SHP77 treated with DMSO at 0.1 percent for 48 hours (cell line): Measurements from ENCODE around the gene CDH24.
A peak's percentile ranks its signal among the peaks of the same experiment; 100 is the strongest.
"Not testable (repeated sequence)": the region's sequence is repeated elsewhere in the genome, so short reads cannot be mapped to it uniquely, and the experiment has no call there.

Experiments used
- DNase-seq: peaks from one replicate; lab custom pipeline; 2025; lab: John Stamatoyannopoulos, UW

Gene CDH24

GRCh38 chr14:23018107-23018506, 39.2 kb downstream of the CDH24 start:
- no peak for DNase-seq

DNA sequence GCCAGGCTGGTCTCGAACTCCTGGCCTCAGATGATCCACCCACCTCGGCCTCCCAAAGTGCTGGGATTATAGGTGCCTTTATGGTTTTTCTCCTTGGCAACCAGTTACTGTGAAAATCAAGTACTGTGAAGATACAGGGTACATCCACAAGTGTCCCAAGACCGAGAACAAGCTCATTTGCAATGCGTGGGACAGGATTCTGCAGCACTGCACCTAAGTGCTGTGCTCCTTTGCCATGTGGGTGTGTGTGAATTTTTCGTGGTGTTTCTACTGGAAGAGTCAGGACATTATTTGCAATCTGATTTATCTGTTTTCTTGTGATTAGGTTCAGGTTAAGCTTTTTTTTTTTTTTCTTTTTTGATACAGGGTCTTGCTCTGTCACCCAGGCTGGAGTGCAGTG, 40.2 kb downstream of the CDH24 start:
- DNase-seq: no peak

- no peak for DNase-seq
Measured at GRCh38 chr14:23015618-23016017, 41.7 kb downstream of the CDH24 start.

DNA sequence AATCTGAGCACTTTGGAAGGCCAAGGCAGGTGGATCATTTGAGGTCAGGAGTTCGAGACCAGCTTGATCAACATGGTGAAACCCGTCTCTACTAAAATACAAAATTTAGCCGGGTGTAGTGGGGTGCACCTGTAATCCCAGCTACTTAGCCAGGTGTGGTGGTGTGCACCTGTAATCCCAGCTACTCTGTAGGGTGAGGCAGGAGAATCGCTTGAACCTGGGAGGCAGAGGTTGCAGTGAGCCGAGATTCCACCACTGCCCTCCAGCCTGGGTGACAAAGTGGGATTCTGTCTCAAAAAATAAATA, 43.6 kb downstream of the CDH24 start:
- DNase-seq: not testable (repeated sequence)

DNA sequence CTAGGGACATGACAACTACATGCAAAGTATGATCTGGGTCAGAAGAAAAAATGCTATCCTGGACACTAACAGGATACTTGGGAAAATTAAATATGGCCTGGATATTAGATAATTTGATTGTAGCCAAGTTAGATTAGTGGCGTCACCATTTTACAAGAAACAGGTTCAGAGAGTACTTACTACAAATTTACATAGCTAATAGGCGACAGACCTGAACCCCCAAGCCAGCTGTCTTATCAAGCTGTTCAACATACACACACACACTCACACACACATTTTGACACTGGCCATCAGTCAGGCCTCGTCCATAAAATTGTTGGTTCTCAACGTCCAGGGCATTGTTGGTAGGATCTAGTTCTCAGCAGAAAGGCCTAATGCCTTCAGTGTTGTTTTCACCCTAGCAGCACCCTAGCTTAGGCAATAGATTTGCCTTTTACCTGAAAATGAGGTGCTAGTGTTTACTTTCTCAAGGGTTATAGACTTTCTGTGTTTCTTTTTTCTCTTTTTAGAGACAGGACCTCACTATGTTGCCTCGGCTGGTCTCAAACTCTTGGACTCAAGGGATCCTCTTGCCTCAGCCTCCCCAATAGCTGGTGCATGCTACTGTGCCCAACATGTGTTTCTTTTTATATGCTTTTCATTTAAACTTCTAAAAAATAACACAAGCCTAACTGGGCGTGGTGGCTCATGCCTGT, 44.1 kb downstream of the CDH24 start:
- DNase-seq: no peak

GRCh38 chr14:23009939-23010726, 47.2 kb downstream of the CDH24 start, which contains the start of gene C14orf93:
Gene C14orf93 (minus strand): TSS chr14:23010143. CDS start chr14:22999023, 11,120 bp downstream.
- peak; percentile 45 for DNase-seq

DNA sequence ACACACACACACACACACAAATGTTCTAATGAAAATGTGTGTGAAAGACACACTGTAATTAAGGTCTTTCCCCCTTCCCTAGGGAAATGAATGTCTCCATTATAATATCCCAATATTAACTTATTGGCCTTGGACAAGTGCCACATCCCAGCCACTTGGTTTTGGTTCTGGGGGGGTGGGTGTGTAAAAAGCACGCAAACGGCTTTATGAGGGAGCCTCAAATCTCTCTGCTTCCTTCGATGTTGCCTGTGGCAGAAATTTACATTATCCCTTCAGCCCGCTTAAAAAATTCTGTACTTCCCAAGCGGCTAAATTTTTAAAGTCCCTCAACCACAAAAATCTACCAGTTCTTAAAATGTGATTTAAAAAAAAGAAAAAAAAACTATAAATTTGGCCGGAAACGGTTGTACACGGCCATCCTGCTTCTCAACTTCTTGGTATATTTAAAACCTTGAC, 47.8 kb downstream of the CDH24 start:
- no peak for DNase-seq

DNA sequence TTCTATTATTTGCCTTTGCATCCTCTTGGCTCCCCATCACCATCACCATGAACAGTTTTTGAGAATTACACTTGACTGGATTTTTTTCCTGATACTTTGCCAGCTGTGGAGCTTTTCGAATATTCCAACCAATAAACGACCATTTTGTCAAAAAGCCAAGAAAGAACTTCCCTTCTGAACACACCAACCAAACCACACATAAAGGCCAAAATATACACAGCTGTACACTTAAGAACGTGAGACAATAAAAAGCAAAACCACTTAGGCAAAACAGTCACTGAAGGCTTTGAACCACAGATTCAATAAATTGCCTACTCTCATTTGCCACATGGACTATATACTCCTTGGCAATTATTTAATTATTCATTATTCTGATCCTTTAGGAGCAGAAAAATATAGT, 48.5 kb downstream of the CDH24 start:
- DNase-seq: no peak

GRCh38 chr14:23006544-23007419, 50.5 kb downstream of the CDH24 start:
- DNase-seq: peak; percentile 98

DNA sequence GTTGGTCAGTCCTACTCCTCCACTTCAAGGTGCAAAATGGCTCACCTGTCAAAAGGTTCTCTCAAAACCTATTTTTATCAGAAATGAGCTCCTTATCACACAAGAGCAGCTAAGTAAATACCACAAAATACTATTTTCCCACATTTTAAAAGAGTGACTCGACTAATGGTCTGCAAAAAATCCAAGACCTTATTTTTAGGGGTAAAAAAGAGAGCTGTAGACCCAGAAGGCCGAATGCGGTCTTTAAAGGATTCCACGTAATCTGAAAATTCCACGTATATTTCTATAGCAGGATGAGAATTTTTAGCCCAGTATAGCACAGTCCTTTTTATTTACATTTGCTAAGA, 51.2 kb downstream of the CDH24 start:
- no peak for DNase-seq

DNA sequence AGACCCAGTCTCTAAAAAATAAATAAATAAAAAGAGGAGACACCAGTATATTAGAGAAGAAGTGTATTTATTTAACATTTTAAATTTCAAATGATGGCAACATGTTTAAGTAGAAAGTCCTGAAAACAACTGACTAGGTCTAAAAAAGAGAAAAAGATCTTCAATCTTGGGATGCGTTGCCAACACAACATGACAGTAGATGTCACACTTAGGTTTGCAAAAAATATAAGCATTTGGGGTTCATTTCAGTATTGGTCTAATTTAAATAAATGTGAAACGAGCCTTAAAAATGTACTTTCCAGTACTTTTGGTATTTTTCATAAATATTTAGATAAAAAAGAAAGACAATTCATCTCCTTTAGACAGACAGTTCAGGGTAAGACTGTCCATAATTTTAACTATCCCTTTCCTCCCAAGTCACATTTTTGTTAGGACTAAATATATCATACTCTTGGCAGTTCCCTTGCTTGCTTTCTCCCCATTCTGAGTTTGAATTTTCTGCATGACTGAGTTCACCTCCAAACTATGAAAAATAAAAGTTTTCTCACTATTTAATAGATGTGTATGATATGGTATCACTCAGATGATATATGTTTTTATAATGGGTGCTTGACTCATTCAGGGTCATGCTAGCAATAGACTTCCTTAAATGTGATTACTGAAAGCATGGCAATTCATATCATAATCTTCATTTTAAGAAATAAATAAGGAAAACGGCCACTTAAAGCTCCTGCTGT, 51.7 kb downstream of the CDH24 start:
- DNase-seq: no peak

GRCh38 chr14:23004274-23004673, 53.0 kb downstream of the CDH24 start:
- DNase-seq: not testable (repeated sequence)

GRCh38 chr14:23002592-23002991, 54.7 kb downstream of the CDH24 start:
- DNase-seq: no peak

GRCh38 chr14:23000860-23001259, 56.5 kb downstream of the CDH24 start:
- DNase-seq: no peak

- DNase-seq: no peak
Measured at GRCh38 chr14:22998329-22999012, 58.8 kb downstream of the CDH24 start.

DNA sequence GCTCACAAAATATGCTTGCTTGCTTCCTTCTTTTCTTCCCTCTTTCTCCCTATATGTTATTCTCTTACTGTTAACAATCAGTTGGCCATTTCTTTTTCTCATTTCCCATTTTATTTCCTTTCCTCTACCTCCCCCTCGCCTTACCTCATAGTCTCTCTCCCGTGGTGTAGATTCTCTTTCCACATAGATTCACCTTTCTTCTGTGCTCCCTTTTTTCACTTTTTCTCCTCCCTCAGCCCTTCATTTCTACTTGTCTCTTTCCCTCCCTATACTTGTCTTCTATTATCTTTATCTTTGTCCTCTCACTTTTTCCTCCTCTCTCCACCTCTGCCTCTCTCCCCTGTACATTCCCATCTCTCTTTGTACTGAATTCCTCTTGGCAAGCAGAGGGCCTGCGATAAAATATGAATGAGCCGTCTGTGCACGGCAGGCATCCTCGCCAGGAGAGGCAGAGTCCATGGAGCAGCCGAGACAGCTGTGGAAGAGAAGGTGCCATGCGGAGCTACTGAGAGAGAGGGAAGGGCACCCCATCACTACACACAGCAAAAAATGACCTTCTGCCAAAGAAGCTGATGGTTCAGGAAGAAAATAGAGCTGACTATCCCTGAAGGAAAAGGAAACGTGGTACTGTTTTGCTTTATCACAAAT, 59.5 kb downstream of the CDH24 start:
- no peak for DNase-seq
